OCI-M1 (cell line): Measurements from ENCODE around the gene PRKCB.
"Not testable (repeated sequence)": the region's sequence is repeated elsewhere in the genome, so short reads cannot be mapped to it uniquely, and the experiment has no call there.

Experiments used
- DNase-seq: peaks from one replicate; lab custom pipeline; 2025; lab: John Stamatoyannopoulos, UW

Gene PRKCB

DNA sequence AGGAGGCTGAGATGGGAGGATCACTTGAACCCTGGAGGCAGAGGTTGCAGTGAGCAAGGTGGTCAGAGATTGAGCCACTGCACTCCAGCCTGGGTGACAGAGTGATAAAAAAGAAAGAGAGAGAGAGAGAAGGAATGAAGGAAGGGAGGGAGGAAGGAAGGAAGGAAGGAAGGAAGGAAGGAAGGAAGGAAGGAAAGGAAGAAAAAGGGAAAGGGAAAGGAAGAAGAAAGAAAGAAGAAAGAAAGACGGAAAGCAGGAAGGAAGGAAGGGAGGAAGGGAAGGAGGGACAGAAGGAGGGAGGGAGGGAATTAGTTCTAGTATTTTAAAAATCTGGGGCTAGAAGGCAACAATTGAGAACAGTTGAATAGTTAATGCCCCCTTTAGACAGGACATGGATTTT lies 258.9 kb downstream of the PRKCB start:
- no peak for DNase-seq

DNA sequence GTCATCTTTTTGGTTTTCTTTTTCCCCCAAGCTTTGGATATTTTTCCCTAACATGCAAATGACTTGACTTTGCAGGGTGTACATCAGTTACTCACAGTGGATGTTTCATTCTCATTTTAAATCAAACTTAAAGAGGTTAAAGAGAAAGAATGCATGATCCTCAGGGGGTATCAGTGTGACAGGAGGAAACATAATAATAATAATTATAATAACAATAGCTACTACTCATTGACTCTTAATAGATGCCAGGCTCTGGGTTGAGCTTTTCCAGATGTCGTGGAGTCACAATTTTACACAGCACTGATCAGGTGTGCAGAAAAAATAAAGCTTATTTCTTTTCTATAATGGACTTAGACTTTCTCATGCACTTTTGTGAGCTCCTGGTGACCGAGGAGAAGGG lies 263.1 kb downstream of the PRKCB start:
- DNase-seq: no peak

DNA sequence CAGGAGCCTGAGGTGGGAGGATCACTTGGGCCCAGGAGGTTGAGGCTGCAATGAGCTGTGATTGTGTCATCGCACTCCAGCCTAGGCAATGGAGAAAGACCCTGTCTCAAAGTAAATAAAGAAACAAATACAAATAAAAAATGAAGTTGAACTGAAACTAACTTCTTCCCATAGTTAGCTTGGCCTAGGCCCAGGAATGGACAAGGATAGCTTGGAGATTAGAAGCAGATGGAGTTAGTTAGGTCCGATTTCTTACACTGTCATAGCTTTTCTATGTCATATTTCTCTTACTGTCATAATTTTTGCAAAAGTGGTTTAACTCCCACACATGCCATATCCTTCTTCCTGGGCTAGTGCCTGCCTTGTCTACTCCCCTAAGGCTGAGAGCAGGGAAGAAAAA lies 265.6 kb downstream of the PRKCB start:
- no peak for DNase-seq

DNA sequence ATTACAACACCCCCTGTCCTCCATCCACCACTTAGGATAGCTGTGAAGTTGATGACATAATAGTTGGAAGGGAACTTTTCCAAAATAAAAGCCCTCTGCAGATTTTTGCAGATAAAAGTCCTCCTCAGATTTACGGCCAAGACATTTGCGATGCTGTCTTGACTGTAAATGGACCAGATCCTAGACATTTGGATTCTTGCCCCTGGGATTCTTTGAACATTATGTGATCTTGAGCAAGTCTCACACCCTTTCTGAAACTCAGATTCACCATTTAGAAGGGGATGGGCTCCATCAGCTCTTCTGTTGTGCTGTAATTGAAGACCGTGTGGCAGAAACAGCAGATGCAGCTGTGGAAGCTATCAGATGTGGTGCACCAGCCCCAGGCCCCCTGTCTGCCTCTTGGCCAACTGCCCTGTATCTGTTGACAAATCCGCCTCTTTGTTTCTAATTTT lies 266.5 kb downstream of the PRKCB start:
- DNase-seq: peak; percentile 24

DNA sequence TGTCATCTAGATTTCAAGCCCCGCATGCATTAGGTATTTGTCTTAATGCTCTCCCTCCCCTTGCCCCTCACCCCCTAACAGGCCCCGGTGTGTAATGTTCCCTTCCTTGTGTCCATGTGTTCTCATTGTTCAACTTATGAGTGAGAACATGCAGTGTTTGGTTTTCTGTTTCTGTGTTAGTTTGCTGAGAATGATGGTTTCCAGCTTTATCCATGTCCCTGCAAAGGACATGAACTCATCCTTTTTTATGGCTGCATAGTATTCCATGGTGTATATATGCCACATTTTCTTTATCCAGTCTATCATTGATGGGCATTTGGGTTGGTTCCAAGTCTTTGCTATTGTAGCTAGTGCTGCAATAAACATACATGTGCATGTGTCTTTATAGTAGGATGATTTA lies 269.7 kb downstream of the PRKCB start:
- not testable (repeated sequence) for DNase-seq

DNA sequence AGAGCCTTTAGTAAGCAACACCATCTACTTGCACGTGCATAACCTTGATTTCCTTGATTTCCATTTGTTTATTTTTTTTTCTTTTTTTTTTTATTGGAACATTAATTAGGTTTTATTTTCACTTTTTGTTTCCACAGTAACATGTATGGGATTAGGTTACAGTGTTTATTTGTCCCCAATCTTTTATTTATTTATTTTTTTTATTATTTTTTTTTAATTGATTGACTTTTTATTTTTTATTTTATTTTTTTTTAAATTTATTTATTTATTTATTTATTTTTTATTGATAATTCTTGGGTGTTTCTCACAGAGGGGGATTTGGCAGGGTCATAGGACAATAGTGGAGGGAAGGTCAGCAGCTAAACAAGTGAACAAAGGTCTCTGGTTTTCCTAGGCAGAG lies 272.3 kb downstream of the PRKCB start:
- DNase-seq: not testable (repeated sequence)

DNA sequence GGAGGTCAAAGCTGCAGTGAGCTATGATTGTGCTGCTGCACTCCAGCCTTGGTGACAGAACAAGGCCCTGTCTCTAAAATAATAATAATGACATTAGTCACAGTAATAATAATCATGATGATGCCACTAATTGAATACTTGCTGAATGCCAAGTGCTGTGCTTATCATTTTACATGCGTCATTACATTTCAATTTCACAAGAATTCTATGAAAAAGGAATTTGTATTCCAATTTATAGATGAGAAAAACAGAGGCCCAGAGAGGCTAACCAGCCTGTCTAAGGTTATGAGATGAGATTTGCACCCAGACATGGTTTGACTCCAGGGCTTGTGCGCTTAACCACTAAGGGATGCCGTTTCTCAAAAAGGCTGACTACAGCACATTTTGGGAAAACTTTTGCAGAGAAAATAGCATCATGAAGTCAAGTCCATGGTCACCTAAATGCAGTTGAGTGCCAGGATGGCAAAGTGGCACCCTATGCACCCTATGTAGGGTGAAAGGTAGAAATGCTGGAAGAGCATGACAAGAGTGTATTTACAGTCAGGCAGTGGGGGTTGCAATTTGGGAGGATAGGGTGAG lies 276.0 kb downstream of the PRKCB start:
- DNase-seq: no peak

DNA sequence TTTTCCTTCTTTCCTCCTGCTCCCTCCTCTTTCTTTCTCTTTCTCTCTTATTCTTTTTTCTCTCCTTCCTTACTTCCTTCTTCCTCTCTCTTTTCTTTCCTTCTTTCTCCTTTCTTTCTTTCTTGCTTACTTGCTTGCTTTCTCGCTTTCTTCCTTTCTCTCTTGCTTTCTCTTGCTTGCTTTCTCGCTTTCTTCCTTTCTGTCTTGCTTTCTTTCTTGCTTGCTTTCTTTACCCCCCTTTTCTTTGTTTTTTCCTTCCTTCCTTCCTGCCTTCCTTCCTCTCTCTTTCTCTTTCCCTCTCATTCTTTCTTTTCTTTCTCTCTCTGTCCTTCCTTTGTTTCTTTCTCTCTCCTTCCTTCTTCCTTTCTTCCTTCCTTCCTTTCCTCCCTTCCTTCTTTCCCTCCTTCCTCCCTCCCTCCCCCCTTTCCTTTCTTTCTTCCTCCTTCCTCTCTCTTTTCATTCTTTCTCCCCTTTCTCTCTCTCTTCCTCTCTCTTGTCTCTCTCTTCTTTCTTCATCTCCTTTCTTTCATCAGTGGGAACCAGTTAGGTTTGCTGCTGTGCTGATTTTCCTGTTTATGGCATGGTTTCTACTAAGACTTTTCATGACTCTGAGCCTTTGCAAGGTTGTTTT lies 277.4 kb downstream of the PRKCB start:
- no peak for DNase-seq

DNA sequence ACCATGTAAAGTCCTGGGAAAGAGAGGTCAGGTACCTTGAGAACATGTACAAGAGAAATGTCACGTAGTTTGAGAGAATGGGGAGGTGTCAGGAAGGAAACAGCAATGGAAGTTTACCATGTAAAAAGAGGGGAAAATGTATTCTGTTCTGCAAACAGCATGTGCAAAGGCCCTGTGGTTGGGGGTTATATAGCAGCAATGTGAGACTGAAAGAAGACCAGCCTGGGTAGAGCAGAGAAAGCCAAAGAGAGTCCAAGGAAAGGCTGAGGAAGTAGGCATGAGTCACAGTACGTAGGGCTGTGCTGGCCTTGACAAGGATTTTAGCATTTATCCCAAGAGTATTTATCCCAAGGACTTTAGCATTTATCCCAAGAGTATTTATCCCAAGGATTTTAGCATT lies 279.1 kb downstream of the PRKCB start:
- no peak for DNase-seq

DNA sequence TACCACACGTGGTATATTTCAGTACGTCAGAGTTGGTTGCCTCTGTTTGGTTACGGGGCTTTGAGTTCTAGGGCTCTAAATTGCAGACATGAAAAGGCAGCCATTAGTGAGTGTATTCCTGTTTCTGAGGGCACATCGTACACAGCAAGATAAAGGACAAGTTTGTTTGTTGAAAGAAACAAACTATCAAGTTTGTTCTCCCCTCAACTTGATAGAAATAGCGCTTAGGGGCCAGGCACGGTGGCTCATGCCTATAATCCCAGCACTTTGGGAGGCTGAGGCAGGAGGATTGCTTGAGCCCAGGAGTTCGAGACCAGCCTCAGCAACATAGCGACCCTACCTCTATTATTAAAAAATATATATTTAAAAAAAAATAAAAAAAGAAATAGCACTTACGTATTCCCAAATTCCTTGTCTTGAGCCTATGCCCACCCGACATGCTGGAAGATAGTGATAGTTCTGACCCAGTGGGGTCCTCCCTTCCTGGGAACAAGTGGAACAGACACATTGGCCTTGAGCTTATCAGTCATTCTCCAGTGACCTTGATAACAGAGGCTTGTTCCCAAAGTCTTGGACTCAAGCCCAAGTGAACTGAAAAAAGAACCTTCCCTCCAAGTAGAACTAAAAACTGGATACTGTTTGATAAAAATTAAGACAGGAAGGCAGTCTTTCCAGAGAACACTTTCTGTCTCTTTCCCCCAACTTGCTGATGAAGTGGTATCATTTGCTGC lies 280.4 kb downstream of the PRKCB start:
- peak; percentile 70 for DNase-seq

DNA sequence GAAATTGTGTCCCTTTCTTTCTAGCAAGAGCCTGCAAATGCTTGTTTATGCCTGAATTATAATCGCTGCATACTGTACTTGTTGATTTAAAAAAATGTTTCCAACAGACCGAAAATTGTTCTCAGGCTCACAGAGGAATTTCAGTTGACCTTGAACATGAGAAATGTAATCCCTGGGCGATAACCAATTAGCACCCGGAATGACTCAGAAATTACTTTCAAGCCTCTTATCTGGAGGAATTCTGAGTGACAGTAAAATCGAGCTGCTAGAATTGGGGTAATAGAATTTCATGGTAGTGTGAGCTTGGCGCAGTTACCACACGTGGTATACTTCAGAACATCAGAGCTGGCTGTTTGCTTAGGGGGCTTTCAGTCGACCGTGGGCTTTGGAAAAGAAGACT lies 281.2 kb downstream of the PRKCB start:
- peak; percentile 59 for DNase-seq

DNA sequence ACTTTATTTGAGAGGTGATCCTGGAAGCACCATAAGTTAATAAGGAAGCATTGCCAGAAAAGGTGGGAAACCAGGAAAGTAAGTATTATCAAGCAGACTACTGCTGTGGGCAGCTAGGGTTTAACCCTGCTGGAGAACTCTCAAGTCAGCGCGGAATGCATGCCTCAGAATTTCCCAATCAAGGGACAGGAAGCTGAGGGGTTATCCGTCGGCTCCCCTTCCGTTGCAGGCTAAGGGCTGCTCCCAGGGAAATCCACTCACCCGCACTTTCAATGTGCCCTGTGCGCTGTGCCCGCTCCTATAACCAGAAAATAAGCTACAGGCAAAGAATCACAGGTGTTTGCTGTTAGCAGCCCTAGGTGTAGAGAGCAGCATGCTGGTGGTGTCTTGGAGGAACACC lies 281.9 kb downstream of the PRKCB start:
- no peak for DNase-seq

DNA sequence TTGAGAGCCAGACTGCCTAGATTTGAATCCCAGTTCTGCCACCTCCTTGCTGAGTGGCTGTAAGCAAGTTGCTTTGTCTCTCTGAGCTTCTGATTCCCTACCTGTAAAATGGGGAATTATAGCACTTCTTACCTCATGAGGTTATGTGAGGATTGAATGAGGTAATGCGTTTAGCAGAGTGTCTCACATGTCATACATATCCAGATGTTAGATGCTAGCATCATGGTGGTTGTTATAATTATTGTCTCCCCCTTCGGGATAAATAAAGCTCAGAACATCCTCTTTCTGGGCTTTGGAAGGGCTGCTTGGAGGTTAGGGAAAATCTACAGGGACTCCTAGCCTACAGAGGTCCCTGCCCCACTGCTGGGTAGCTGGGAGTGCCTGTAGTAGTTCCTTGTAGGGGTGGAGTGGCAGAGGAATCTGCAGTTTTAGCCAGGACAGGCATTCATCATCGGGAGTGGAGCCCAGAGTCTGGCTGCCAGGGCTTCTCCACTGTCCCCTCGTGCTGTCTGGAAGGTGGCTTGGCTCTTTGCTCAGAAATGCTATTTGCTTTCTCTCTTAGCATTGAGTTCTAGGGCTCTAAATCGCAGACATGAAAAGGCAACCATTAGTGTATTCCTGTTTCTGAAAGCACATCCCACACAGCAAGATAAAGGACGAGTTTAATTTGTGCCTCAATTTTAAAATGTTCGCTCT lies 282.5 kb downstream of the PRKCB start:
- DNase-seq: no peak

DNA sequence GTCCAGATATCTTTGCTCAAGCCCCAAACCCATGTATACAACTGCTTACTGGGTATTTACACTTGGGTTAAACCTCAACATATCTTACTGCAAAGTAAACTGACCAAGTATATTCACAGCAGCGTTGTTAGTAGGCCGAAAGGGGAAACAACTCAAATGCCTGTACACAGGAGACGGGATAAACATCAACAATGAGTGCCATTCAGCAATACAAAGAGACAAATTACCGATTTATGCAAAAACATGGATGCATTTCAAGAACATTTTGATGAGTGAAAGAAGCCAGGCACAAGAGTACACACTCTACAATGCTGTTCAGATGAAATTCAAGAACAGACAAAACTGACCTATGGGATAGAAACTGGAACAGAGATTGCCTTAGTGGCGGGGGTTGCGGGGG lies 284.0 kb downstream of the PRKCB start:
- DNase-seq: no peak

DNA sequence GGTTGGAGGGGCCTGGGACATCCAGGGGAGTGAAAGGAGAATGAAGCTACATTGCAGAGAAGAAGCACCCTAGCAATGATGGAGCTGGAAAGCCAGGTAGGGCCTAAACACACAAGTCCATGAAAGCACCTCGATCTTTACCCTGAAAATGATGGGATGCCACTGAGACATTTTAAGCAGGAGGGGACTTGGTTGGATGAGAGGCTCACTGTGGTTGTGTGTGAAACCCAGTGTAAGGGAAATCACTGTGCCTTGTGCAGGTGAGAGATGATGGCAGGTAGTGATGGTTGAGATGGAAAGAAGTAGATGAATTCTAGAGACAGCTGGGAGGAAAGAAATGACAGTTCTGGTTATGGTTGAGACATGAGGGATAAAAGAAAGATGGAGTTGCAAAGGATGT lies 287.5 kb downstream of the PRKCB start:
- no peak for DNase-seq

DNA sequence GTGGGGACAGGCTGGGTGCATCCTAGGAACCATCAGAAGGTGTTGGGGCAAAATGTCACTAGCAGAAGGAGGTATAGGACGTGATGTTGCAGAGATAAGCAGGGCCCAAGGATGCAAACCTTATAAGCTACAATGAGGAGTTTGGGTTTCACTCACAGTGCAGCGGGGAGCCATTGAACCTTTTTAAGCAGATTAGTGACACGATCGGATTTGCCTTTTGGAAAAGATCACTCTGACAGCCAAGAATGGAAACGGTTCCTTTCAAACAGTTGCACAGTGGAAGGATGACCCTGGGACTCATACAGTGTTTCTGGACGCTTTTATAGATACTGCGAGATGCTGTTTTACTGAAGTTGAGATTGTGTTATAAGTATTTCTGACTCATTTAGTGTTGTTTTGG lies 288.5 kb downstream of the PRKCB start:
- DNase-seq: no peak

DNA sequence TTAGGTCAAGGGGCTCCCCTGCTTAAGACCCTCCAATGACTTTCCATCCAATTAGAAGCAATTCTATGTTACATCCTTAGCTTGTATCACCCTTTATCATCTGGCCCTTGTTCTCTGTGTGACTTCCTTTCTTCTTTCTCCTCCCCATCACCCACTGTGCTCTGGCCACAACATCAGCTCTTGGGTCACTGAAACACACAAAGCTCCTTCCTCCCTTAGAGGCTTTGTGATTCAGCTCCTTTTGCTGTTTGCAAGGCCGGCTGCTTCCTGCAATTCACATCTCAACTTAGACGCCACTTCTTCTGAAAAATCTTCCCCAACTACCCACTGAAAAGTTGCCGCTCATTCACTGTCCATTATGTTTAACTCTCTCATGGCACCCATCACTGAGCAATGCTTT lies 289.4 kb downstream of the PRKCB start:
- no peak for DNase-seq

DNA sequence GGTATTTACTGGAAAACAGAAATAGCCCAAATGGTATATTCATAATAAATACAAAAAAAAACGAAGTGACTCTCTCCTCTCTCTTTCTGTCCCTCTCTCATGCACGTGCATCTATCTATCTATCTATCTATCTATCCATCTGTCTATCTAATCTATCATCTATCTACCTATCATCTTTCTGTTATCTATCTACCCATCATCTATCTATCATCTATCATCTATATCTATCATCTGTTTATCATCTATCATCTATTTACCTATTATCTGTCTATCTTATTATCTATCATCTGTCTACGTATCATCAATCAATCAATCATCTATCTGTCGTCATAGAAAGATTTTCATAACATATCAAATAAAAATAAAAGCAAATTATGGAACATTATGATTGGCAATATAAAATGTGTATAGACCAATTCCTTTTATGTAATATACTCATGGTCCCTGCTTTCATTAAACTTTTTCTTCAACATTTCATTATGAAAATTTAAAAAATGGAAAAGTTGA lies 293.7 kb downstream of the PRKCB start:
- no peak for DNase-seq

DNA sequence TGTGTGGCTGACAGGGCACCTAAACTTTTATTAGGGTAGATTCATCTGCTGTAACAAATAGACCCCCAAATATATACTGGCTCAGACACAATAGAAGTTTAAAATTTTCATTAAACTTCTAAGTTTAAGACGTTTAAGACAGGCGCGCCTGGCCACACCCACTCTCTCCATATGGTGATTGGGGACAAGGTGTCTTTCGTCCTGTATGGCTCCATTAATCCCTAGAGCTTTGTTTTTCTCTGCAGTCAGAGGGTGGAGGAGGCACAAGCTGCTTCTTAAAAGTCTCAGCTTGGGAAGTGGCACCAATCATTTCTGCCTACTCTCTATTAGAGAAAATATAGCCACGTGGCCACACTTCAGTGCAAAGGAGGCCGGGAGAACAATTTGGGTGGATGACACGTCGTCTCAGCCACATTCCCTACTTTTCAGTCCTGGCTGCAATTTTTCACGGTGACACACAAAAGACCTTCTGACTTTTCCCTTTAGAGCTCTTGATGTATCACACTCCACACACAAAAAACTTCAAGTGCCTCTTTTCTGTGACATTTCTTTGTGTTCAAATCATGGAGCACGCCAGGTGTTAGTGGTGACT lies 294.8 kb downstream of the PRKCB start:
- no peak for DNase-seq

DNA sequence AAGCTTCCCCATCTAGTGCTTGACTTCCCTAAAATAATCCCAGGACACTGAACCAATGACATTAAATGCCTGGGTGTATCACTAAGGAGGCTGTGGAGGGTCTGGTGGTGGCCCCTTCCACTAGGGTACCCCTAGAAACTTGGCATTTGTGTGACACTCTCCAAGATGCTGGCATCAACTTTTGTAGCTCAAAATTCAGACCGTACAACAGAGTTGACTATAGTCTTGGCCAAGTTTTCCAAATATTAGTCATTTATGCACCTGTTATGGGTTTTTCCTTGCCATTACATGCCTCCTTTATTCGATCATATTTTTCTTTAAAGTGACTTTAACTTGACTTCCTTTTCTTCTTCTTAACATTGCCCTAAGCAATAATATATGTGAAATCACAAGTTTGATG lies 295.5 kb downstream of the PRKCB start:
- no peak for DNase-seq

DNA sequence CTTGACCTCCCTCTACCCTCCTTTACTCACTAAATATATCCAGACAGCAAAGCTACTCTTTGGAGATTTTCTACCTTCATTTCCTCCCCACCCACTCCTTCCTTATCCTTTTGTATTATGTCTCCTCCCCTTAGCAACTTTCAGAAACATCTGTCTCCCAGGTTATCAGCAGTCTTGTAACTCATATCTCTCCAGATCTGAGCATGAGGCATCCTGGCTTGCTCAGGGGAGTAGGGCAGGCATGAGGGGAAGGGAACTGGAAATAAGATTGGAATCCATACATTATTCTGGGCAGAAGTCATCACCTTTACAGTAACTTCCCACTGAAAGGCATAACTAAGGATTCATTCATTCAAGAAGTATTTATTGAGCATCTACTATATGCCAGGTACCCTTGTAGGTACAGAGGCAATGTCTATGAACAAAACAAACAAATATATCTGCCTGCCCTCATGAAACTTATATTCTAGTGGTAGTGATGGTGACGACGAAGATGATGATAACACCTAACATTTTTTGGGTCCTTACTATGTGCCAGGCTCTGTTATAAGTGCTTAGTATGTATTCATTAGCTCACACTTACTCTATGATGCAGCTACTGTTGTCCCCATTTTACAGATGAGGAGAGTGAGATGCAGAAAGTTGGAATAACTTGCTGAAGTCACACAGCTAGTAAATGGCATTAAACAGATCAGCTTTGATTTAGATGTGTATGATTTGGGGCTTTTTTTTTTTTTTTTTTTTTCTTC lies 296.4 kb downstream of the PRKCB start:
- DNase-seq: no peak

DNA sequence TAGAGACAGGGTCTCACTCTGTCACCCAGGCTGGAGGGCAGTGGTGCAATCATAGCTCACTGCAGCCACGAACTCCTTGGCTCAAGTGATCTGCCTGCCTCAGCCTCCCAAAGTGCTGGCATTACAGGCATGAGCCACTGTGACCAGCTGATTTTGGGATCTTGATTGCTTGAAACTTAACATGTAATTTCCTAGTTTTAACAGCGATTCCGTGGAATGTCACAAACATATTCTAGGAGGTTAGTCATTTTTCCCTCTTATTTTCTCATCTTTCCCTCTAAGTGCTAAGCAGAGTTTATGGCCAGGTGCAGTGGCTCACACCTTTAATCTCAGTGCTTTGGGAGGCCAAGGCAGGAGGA lies 297.0 kb downstream of the PRKCB start:
- no peak for DNase-seq
